GM21515 (cell line): ENCODE data around the gene PCDH10.

Experiments used
- ATAC-seq: cut with Tn5 transposase; IDR thresholded peaks from one replicate; pipeline ENCODE4 v1.9.1; 2021; ENCODE audit not compliant: unreplicated experiment

The PCDH10 gene

DNA sequence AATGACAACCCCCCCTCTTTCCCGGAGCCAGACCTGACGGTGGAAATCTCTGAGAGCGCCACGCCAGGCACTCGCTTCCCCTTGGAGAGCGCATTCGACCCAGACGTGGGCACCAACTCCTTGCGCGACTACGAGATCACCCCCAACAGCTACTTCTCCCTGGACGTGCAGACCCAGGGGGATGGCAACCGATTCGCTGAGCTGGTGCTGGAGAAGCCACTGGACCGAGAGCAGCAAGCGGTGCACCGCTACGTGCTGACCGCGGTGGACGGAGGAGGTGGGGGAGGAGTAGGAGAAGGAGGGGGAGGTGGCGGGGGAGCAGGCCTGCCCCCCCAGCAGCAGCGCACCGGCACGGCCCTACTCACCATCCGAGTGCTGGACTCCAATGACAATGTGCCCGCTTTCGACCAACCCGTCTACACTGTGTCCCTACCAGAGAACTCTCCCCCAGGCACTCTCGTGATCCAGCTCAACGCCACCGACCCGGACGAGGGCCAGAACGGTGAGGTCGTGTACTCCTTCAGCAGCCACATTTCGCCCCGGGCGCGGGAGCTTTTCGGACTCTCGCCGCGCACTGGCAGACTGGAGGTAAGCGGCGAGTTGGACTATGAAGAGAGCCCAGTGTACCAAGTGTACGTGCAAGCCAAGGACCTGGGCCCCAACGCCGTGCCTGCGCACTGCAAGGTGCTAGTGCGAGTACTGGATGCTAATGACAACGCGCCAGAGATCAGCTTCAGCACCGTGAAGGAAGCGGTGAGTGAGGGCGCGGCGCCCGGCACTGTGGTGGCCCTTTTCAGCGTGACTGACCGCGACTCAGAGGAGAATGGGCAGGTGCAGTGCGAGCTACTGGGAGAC, 1.6 kb downstream of the PCDH10 start:
- ATAC-seq = no peak

DNA sequence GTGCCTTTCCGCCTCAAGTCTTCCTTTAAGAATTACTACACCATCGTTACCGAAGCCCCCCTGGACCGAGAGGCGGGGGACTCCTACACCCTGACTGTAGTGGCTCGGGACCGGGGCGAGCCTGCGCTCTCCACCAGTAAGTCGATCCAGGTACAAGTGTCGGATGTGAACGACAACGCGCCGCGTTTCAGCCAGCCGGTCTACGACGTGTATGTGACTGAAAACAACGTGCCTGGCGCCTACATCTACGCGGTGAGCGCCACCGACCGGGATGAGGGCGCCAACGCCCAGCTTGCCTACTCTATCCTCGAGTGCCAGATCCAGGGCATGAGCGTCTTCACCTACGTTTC, 2.2 kb downstream of the PCDH10 start:
- ATAC-seq = no peak

DNA sequence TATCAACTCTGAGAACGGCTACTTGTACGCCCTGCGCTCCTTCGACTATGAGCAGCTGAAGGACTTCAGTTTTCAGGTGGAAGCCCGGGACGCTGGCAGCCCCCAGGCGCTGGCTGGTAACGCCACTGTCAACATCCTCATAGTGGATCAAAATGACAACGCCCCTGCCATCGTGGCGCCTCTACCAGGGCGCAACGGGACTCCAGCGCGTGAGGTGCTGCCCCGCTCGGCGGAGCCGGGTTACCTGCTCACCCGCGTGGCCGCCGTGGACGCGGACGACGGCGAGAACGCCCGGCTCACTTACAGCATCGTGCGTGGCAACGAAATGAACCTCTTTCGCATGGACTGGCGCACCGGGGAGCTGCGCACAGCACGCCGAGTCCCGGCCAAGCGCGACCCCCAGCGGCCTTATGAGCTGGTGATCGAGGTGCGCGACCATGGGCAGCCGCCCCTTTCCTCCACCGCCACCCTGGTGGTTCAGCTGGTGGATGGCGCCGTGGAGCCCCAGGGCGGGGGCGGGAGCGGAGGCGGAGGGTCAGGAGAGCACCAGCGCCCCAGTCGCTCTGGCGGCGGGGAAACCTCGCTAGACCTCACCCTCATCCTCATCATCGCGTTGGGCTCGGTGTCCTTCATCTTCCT, 2.7 kb downstream of the PCDH10 start:
- no peak for ATAC-seq

DNA sequence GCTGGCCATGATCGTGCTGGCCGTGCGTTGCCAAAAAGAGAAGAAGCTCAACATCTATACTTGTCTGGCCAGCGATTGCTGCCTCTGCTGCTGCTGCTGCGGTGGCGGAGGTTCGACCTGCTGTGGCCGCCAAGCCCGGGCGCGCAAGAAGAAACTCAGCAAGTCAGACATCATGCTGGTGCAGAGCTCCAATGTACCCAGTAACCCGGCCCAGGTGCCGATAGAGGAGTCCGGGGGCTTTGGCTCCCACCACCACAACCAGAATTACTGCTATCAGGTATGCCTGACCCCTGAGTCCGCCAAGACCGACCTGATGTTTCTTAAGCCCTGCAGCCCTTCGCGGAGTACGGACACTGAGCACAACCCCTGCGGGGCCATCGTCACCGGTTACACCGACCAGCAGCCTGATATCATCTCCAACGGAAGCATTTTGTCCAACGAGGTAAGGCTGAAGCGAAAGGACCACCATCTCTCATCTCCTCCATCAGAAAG, 3.3 kb downstream of the PCDH10 start:
- ATAC-seq = no peak

DNA sequence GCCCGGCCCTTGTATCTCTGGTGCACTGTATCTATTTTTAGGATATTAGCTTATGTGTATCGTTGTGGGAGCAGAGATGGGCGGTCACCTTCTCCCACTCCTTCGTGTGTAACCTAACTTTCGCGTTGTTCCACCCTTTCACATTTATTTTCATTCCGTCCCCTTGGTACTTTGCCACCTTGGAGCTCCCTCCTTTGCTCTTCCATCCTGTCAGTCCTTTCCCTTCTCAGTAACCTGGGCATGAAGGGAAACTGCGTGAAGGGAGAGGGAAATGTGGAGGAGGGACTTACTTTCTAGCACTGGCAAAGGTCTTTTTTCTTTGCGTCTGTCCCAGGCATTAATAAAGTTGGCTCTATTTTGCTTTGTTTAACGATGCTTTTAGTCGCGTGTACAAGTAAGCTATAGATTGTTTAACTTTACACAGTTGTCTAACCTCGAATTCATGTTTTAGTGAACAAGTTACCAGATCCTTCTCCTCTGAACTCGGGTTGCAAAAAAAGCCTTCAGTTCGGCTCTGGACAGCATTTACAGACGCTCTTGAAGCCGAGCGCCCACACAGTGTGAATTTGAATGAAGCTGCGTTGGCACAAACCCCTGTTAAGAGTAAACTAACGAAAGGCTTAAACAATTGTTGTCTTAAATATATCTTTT, 3.9 kb downstream of the PCDH10 start:
- ATAC-seq = no peak

DNA sequence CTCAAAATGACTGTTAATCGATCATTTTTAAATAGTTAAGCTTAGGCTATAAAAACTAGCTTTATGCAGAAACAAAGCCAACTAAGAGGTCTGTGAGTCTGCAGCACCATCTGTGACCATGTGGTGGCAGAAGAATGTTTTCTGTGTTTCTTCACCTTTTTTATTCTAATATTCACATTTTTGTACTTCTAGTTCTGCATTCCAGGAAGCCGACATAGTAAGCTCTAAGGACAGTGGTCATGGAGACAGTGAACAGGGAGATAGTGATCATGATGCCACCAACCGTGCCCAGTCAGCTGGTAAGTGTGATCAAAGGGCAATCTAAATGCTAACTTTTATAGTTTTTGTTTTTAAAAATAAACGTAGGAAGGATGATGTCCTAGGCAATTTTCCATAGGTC, 5.6 kb downstream of the PCDH10 start:
- no peak for ATAC-seq

DNA sequence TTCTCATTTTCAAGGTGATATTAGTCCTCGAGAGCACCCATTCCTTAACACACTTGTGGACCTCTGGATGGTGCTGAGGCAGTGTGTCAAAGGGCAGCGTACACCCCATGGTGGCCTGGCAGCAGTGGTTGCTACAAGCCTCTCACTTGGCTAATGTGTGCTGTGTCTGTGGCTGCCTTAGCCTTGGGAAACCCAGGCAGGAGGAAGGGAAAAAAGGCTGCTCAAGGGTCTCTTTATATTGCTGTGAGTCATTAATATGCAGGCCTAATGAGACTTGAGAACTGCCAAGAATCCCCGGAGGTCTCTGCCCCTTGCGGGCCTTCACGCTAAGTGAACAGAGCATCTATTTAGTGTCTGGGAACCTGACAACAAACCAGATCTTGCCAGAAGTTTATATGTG, 7.0 kb downstream of the PCDH10 start:
- ATAC-seq = no peak

DNA sequence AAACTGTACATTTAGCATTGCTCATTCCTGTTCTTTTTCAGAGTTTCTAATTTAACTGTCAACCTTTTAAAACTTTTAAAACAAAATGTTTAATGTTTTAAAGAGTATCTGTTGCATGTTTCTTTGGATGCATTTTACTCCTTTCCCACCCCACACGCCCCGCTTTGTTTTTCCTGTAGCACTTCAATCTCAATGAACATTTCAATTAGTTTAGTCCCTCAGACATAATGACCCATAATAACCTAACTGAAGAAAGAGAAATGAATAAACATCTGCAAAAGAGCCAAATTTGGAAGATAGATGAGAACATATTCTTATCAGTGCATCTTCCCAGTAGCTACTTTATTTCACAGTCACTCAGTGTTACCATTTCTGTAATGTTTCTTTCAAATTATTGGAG, 7.5 kb downstream of the PCDH10 start:
- ATAC-seq = no peak

DNA sequence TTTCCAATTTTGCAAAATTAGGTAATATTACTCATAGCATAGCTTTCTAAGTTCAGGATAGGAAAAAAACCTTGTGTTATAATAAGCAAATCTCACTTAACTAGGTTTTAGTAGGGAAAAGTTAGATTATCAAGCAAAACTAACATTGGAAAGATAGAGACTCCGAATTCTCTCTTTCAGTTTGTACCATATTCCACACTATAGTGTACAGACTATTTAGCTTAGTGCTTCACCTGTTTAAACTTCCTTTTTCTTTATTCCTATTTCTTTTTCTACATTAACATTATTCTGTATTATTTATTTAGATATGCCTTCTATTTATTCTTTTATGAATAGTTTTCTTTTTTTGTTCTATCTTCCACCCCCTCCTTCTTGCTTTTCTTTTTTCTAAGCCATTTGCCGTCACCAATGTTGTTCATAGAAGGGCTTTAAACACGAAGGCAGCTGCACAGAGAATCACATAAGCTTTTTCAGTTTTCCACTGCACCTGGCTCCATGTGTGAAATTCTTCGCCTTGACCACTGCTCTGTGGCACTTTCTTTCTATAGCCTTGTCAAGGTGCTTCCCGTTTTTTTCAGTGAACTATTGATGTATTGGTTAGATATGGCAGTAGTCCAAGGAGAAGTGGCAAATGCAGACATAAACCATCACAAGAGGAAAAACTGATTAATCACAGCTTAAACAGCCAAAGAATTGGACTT, 8.5 kb downstream of the PCDH10 start:
- ATAC-seq = no peak

DNA sequence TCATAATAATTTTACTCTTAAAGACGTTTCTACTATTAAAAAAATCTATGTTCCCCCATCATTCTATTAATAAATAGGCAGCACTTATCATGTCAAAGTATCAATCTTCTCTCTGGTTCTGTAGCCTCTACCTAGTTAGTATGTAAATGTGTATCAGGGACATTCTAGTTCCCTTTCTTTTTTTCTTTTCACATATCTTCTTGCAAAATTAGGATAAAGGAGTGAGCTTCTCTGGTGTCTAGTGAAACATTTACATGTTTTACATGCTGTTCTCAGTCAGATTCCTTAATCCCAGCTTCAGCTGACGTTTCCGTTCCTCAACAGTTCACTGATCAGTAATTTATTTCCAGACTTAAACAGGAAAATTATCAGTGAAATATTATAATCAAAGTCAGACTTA, 11.8 kb downstream of the PCDH10 start:
- no peak for ATAC-seq

DNA sequence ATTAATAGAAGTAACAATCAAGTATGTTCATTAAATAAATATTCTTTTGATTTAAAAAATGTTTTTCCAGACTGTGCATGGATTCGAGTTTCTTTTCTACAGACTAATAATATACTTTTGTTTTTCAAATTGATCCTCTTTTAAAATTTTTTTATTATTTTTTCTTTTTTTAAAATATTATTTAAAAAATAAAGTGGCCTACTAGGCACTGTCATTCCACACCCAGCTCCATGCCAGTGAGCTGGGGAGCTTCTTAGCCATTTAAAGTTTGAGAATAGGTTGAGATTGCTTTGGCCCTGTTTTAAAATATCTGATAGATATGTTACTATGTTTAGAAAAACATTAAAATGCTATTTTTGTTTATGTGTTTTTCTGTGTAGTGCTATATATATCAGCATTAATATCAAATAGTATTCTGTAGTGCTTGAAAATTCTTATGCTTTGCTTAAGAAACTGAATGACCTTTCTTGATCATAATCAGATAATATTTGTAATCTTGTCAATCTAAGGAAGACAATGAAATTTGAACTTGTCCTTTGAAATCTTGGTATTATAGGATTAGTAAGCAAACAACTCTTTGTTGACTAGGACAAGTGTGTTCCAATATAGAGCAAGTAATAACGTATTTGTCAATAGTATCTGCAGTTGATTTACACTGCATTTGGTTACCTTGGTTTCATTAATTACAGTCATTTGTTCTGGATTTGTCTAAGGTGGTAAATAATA, 12.6 kb downstream of the PCDH10 start:
- no peak for ATAC-seq

DNA sequence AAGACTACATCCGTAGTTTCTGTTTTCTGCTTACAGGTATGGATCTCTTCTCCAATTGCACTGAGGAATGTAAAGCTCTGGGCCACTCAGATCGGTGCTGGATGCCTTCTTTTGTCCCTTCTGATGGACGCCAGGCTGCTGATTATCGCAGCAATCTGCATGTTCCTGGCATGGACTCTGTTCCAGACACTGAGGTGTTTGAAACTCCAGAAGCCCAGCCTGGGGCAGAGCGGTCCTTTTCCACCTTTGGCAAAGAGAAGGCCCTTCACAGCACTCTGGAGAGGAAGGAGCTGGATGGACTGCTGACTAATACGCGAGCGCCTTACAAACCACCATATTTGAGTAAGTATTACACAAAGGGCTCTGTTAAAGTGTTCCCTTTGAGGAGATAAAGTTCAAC, 13.8 kb downstream of the PCDH10 start:
- ATAC-seq = no peak

DNA sequence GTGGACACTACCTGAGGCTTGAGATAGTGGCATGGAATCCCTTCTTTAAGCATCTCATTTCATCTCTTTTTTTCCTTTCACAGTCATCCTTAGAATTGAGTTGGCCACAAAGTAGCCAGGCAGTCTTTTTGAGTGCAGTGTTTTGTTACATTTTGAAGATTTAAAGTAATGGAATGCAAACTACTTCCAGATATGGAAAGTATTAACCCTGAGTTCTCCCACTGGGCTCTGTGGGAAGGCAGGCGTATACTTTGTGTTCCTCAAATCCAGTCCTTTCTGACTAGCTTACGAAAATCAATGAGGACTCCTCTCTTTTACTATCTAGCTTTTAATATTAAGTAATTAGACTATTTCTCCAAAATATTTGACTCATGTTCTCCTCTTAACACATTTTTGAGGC, 29.9 kb downstream of the PCDH10 start:
- ATAC-seq = no peak

DNA sequence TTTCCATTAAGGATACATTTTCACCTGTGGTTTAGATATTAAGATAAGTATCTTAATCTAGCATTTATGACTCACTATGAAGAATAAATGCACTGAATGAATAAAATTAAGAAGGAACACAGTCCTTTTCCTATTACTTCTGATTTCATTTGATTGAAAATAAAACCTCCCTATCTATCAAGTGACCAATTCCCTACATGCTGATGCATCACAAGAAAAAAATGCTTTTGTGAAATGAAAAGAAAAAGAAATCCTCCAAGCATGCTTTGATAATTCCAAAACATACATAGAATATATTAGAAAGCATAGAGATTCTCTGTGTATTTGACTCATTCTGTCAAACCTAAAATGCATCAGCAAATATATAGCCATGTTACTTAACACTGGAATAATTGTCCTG, 37.1 kb downstream of the PCDH10 start:
- no peak for ATAC-seq

DNA sequence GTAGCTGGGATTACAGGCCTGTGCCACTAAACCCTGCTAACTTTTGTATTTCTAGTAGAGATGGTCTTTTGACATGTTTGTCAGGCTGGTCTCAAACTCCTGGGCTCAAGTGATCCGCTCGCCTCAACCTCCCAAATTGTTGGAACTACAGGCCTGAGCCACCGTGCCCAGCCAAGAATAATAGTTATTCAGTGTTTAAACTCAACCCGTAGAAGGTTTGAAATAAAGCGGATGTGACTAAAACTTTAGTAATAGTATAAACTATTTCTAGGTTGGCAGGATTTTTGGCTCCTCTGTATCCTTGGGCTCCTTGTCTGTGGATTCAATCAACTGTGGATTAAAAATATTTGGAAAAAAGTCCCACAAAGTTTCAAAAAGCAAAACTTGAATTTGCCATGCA, 37.8 kb downstream of the PCDH10 start:
- ATAC-seq = no peak

DNA sequence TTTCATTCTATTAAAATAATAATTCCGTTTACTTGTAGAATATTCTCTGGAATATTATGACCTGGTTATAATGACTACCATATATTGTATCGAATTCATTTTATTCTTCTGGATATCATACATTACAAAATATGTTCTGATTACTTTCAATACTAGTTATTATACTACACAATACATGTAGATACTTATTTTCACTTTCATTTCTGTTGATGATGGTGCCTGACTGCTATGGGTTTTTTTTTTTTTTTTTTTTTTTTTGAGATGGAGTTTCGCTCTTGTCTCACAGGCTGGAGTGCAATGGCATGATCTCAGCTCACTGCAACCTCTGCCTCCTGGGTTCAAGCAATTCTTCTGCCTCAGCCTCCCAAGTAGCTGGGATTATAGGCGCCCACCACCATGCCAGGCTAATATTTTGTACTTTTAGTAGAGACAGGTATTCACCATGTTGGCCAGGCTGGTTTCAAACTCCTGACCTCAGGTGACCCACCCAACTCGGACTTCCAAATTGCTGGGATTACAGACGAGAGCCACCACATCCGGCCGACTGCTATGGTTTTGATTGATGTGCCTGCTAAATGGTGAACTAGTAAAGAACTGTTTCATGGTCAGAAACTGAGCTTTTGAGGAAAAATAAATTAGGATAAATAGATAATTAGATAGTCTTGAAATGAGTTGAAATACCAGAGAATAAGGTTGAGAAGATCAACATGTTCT, 39.5 kb downstream of the PCDH10 start:
- ATAC-seq = no peak

DNA sequence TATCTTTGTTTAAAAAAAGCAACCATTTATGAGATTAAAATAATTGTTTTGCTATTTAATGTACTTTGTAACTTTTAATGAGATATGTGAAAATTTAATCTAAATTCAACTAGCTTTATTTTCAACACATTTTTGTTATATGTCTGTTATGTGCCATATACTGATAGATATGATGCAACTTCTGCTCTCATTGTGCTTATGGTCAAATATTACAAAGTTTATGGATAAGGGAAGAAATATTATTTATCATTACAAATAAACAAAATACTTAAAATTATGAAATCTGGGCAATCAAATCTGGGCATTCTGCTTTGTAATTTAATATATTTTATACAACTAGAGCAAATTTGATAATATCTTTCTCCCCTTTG, 40.0 kb downstream of the PCDH10 start:
- no peak for ATAC-seq

DNA sequence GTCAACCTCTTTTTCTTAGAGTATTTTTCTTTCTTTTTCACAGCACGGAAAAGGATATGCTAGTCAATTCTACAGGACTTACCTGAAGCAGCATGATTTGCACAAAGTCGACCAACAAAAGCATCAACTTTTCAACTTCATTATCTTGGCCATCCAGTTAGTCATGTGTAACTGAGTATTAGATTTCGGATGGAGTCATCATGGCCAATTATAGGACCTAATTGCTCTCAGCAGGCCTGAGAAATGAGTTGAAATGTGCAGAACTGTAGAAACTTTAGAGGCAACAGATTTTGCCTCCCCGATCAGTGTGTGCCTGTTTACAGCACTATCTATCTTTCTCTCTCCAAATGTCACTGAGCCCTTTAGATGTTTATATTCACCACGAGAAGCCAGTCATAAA, 41.0 kb downstream of the PCDH10 start:
- no peak for ATAC-seq

DNA sequence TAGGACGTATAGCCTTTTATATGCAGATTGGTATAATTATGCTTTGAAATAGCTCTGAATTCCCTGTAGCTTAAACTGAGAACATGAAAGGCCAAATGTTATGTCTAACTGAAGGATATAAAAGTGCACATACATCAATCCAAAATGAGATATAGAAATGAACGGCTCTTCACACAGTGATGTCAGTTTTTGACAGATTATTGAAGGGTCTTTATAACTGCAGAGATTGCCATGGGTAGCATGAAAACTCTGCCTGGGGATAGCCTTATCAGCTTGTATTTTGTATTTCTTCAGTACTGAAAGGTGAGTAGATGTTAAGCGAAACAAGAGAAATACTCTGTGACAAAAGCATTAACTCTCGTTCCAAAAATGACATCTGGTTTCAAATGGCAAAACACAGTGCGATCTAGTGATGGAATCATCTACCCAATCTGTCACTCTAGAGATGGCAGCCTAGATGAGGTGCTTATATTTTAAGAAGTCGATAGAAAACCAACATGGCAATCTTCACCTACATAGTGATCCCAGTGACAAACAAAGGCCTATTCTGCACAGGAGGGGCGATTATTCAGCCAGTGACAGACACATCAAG, 59.7 kb downstream of the PCDH10 start:
- ATAC-seq = no peak

DNA sequence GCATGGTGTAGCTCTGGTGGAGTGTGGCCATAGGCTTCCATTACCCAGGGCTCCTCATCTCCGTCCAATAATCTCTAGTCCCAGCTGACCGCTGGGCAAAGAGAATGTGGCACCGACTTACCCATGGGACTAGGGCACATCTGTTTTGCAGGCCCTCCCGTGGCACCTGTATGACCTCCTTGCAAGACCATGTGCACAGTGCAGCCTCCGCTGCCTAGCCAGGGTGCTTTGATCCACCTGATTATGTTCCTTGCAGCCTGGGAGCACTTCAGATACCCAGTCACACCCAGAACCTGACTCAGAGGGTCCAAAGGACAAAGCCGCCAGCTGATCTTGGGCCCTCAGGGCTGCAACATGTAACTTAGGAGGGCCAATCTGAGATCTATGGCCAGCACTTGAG, 84.8 kb downstream of the PCDH10 start:
- ATAC-seq = no peak
